Lower leg skin (tissue), 4 donors: Measurements from ENCODE around the gene BPIFB3. TPM values are rescaled to one million over a fixed set of nuclear protein-coding genes. Genes with fewer than 3 reads are reported as not detected.

ENCODE experiments used
- DNase-seq, 2 donors: peaks; one replicate each; pipeline ENCODE4 v3.0.0-alpha.2; 2019; ENCODE audit warnings: low spot score in 2 of 2
- H3K4me3 ChIP-seq: fragments of 200-600 bp; sonication (generic); 2 replicates; pipeline ENCODE4 v1.5.1; 2017; ENCODE audit warnings: mild to moderate bottlenecking, low read depth; ENCODE audit not compliant: poor library complexity, severe bottlenecking
- POLR2A ChIP-seq, 2 donors: fragments of 450-650 bp; IDR thresholded peaks; one replicate each; pipeline ENCODE4 v1.6.1; 2016 to 2017; ENCODE audit warnings: antibody characterized with exemption in 2 of 2, mild to moderate bottlenecking in 1 of 2, moderate library complexity in 1 of 2
- WGBS, 2 donors: methylation state at CpG; one replicate each; pipeline ENCODE4 v1.1.5; 2018; 5-methylcytosine and 5-hydroxymethylcytosine counted together
- intact Hi-C: fragments of 100-400 bp; cut with DNase I; formaldehyde crosslinking; loops from one replicate; pipeline ENCODE4 v1.15.0; 2023; ENCODE audit warnings: low total_unique reads
- total RNA-seq, 4 donors: library from RNA; depleted of rRNA; stranded (reverse); fragments of >200 nt; gene quantifications; one replicate each; pipeline ENCODE4 v1.1.0, GENCODE V29; 2016
- TF ChIP-seq, protein P1 (sequence below), 3 donors: fragments of 450-650 bp; IDR thresholded peaks; one replicate each; pipeline ENCODE4 v1.5.1; 2016; ENCODE audit warnings: antibody characterized with exemption in 3 of 3, mild to moderate bottlenecking in 3 of 3, moderate library complexity in 2 of 3

The BPIFB3 gene
- total RNA-seq, 4 donors from 2014 or later: not detected

DNA sequence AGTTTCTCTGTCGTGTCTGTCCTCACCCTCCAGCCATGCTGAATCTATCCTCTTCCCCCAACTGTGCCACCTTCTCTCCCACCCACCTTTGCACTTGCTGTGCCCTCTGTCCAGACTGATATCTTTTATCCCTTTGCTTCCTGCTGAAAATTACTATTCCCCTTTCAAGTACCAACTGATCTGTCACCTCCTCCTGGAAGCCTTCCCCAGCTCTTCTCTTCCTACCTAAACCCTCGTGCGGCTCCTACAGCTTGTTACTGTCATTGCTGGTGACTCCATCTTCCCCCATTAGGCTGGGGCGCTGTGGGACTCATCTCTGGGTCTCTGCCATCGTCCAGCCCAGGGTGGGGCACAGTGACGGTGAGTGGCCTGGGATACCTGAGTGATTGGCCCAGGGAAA lies 21.1 kb upstream of the BPIFB3 start:
- WGBS, 2 donors: 77 to 79% methylated on average over 6 of the region's 6 CpGs
- DNase-seq: no peak
- TF ChIP-seq, protein P1, sequence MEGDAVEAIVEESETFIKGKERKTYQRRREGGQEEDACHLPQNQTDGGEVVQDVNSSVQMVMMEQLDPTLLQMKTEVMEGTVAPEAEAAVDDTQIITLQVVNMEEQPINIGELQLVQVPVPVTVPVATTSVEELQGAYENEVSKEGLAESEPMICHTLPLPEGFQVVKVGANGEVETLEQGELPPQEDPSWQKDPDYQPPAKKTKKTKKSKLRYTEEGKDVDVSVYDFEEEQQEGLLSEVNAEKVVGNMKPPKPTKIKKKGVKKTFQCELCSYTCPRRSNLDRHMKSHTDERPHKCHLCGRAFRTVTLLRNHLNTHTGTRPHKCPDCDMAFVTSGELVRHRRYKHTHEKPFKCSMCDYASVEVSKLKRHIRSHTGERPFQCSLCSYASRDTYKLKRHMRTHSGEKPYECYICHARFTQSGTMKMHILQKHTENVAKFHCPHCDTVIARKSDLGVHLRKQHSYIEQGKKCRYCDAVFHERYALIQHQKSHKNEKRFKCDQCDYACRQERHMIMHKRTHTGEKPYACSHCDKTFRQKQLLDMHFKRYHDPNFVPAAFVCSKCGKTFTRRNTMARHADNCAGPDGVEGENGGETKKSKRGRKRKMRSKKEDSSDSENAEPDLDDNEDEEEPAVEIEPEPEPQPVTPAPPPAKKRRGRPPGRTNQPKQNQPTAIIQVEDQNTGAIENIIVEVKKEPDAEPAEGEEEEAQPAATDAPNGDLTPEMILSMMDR (IDR thresholded peaks at IDR 0.05): no peak
- TF ChIP-seq POLR2A (IDR thresholded peaks at IDR 0.05): no peak
- intact Hi-C loops: no loop called here
- H3K4me3 ChIP-seq: no peak overlapping the region

DNA sequence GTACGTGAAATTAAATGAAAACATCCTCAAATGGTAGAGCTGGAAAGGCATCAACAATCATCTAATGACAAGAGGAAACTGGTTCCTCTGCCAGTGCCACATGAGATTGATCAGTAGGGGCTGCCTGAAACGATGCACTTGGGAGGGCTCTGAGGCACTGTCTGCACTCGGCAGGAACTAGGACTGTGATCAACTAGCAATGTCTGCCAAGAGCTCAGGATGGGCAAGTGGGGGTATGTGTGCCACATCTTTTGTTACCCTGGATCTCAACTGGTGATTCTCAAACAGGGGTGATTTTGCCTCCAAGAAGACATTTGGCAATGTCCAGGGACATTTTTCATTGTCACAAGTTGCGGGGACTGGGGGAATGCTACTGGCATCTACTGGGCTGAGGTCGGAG lies 20.3 kb upstream of the BPIFB3 start:
- no peak overlapping the region for H3K4me3 ChIP-seq
- 51 to 74% methylated on average over 5 of the region's 5 CpGs for WGBS, 2 donors
- intact Hi-C loops: no loop called here
- TF ChIP-seq, protein P1 (IDR thresholded peaks at IDR 0.05): no peak
- TF ChIP-seq POLR2A (IDR thresholded peaks at IDR 0.05): no peak
- no peak for DNase-seq

GRCh38 chr20:33034115-33034514 lies 19.6 kb upstream of the BPIFB3 start:
- no peak for TF ChIP-seq POLR2A (IDR thresholded peaks at IDR 0.05)
- TF ChIP-seq, protein P1 (IDR thresholded peaks at IDR 0.05): no peak
- WGBS, 2 donors: 75 to 93% methylated on average over 5 of the region's 5 CpGs
- no peak for DNase-seq
- intact Hi-C loops: no loop called here
- H3K4me3 ChIP-seq: no peak overlapping the region

DNA sequence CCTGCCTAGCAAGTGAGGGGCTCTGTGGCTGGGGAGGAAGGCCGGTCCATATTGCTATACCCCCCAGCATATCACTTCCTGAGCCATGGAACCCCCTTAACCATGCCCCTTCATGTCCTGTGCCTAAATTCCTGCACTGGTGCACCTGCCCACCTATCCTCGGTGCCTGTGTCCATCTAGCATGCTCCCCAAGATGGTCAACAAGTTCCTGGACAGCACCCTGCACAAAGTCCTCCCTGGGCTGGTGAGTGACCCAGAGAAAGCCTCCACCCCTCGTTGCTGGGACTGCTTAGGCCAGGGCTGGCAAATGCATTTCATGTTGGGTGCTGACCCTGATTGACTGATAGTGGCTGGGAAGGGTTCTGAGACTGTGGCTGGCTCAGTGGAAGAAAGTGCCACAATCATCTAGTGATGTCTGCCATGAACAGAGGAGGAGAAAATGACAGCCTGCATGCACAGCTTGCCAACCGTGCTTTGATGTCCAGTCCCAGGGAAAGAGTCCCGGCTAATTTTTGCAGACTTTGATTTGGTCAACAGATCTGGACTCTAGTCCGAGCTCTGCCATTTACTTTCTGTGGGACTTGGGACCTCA lies 18.7 kb upstream of the BPIFB3 start:
- TF ChIP-seq, protein P1 (IDR thresholded peaks at IDR 0.05): no peak
- no peak for TF ChIP-seq POLR2A (IDR thresholded peaks at IDR 0.05)
- DNase-seq: no peak
- no peak overlapping the region for H3K4me3 ChIP-seq
- WGBS, 2 donors: 83 to 89% methylated on average over 6 of the region's 6 CpGs
- intact Hi-C loops: no loop called here

DNA sequence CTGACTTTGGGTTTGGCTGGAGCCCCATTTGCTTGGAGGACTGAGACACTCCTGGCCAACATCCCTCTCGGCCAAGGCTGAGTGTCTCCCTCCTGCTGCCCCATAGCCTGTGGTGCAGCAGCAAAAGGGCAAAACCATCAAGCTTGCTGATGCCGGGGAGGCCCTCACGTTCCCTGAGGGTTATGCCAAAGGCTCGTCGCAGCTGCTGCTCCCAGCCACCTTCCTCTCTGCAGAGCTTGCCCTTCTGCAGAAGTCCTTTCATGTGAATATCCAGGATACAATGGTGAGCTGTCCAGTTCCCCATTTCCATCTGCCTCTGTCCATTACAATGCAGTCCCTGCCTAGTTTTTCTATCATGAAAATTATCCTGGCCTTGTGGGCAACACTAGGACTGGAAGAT lies 16.2 kb upstream of the BPIFB3 start:
- WGBS, 2 donors: 58 to 76% methylated on average over 5 of the region's 5 CpGs
- intact Hi-C loops: no loop called here
- no peak for DNase-seq
- H3K4me3 ChIP-seq: no peak overlapping the region
- TF ChIP-seq POLR2A (IDR thresholded peaks at IDR 0.05): no peak
- TF ChIP-seq, protein P1 (IDR thresholded peaks at IDR 0.05): no peak

DNA sequence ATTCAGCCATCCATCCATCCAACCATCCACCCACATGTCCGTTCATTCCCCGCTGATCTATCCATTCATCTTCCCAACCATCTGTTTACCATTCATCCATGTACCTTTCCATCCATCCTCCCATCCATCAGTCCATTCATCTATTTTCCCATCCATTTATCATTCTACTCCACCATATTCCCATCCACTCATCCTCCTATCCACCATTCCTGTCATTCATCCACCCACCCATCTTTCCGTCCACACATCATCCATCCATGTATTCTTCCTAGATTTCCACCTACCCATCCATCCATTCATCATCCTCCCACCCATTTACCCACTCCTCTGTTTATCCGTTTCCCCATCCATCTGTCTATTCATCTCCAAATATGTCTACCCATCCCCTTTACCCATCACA lies 15.5 kb upstream of the BPIFB3 start:
- TF ChIP-seq, protein P1 (IDR thresholded peaks at IDR 0.05): peak in 1 of 3 donors; percentile 4
- no peak for TF ChIP-seq POLR2A (IDR thresholded peaks at IDR 0.05)
- intact Hi-C loops: no loop called here
- 86 to 92% methylated on average over 4 of the region's 4 CpGs for WGBS, 2 donors
- no peak overlapping the region for H3K4me3 ChIP-seq
- no peak for DNase-seq
